Uterine smooth muscle cell (primary cell): ENCODE results near the gene CDK9. TPM values are rescaled to one million over a fixed set of nuclear protein-coding genes. Genes with fewer than 3 reads are reported as not detected.

ENCODE experiments used
- total RNA-seq: library from RNA; depleted of rRNA; stranded (reverse); fragments of >200 nt; gene quantifications from 2 replicates; pipeline ENCODE4 v1.2.3, GENCODE V29; 2014

The CDK9 gene
- total RNA-seq, result 44.3 and 46.0 TPM in 2 replicates

DNA sequence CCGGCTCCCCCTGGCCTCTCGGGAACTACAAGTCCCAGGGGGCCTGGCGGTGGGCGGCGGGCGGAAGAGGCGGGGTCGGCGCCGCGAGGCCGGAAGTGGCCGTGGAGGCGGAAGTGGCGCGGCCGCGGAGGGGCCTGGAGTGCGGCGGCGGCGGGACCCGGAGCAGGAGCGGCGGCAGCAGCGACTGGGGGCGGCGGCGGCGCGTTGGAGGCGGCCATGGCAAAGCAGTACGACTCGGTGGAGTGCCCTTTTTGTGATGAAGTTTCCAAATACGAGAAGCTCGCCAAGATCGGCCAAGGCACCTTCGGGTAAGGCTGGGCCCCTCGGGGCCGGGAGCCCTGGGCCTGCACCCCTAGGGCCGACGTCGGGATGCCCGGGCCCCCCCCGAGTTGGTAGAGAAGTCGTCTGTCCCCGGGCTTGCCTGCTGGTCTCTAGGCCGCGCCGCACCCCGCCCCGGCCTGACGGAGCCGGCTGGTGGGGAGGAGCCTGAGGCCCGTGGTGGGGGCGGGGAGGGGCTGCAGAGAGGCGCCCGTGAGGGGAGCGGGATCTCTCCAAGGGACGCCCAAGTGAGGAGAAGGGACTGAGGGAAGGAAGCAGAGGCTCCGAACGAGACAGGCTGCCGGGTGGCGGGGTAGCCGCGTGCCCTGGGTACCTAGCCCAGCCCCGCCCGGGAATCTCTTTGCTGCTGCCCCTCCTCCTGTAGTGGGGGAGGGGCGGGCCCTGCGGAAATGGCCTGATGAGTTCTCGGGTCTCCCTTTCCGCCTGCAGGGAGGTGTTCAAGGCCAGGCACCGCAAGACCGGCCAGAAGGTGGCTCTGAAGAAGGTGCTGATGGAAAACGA, at the start of gene CDK9:
TSS of gene CDK9 (plus strand) at position 102 of the 840 bp plus-strand sequence. CDS start at position 217, 115 bp downstream.

DNA sequence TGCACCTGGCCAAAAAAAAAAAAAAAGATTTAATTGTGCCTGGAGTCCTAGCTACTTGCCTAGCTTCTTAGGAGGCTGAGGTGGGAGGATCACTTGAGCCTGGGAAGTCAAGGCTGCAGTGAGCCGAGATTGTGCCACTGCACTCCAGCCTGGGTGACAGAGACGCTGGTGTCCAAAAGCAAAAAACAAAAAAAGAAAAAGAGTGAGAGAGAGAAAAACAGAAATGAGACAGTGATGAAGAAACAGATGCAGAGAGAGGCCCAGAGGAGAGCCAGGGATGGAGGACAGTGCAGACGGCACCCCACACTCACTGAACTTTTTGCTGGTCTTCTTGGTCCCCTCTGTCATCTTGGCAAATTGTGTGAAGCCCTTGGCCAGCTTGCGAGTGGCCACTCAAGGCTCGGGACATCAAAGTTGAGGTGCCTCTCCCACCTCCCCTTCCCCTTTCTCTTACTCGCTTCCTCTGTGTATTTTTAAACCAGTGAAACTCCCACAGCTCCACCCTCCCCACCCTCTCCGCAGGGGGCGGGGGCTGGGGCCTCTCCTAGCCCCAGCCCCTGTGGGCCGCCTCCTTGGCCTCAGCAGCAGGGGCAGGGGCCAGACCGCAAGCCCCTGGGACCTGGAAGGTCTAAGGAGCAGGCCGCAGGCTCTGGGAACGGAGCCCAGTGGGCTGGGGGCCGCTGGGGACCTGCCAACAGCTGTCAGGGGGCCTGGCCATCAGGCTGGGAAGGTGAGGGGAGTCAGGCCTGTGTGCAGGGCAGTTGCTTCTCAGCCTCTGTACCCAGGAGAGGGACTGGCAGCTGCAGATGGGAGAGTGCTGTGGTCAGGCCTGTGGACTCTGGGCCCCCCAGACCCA, 7.3 kb upstream of the CDK9 start, which contains the start of gene SH2D3C:
TSS of gene SH2D3C (minus strand) at position 387 of the 856 bp plus-strand sequence. CDS start at position 348, 39 bp downstream.

DNA sequence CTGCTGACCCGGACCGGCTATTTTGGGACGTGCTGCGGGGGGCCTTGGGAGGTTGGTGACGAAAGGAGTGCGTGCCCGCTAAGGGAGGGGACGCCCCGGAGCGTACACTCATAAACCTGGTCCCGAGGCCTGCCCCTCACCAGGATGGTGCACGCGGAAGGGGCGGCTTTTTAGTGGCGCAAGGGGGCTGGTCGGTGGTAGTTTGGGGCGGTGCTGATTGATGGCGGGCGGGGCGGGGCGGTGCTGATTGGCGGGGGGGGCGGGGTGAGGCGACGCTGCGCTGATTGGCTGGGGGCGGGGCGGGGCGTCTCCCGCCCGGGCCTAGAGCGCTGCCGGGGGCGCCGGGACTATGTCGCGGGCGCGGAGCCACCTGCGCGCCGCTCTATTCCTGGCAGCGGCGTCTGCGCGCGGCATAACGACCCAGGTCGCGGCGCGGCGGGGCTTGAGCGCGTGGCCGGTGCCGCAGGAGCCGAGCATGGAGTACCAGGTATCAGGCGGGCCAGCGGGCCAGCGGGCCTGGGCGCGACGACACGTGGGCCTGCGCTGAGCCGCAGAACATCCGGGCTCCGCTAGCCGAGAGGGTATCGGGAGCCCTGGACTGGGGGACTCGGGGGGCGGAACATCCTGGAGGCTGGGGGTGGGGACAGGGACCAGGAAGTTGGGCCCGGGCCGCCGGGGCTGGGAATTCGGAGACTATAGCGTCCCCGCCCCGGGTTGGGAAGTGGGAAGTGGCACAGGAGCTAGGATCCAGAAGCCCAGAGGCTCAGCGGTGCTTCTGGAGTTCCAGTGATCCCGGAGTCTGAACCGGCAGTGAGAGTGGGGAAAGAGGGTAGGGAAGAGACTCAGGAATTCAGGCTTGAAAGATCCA, 17.0 kb downstream of the CDK9 start, which contains the start of gene FPGS:
TSS of gene FPGS (plus strand) at position 307 of the 868 bp plus-strand sequence. CDS start at position 350, 43 bp downstream.

Other genes with a start within 250 kb of the CDK9 start
- 58.5 and 64.5 TPM in 2 replicates for gene STXBP1, start 173.8 kb upstream of the CDK9 start, total RNA-seq
- gene CFAP157, start 79.0 kb upstream of the CDK9 start, total RNA-seq, result under 0.01 TPM in 1 of 2 replicates, not detected in the other
- 19.7 and 21.7 TPM in 2 replicates for gene PTRH1, start 70.4 kb upstream of the CDK9 start, total RNA-seq
- 0.11 TPM in 1 of 2 replicates, not detected in the other for gene TTC16, start 70.0 kb upstream of the CDK9 start, total RNA-seq
- gene TOR2A, start 50.7 kb upstream of the CDK9 start, total RNA-seq, result 2.6 and 2.7 TPM in 2 replicates
- 0.11 and 0.25 TPM in 2 replicates for gene SH2D3C, start 7.4 kb upstream of the CDK9 start, total RNA-seq
- 62.2 and 69.2 TPM in 2 replicates for gene FPGS, start 16.8 kb downstream of the CDK9 start, total RNA-seq
- gene ENG, start 68.6 kb downstream of the CDK9 start, total RNA-seq, result 5.8 and 7.1 TPM in 2 replicates
- 15.1 and 15.2 TPM in 2 replicates for gene AK1, start 91.6 kb downstream of the CDK9 start, total RNA-seq
- 26.1 and 29.6 TPM in 2 replicates for gene ST6GALNAC6, start 113.6 kb downstream of the CDK9 start, total RNA-seq
- gene ST6GALNAC4, start 131.0 kb downstream of the CDK9 start, total RNA-seq, result 19.5 and 21.9 TPM in 2 replicates
- 1.2 and 3.1 TPM in 2 replicates for gene PIP5KL1, start 144.7 kb downstream of the CDK9 start, total RNA-seq
- 13.0 and 14.3 TPM in 2 replicates for gene DPM2, start 151.8 kb downstream of the CDK9 start, total RNA-seq
- gene EEIG1, start 195.0 kb downstream of the CDK9 start, total RNA-seq, result 10.2 and 15.0 TPM in 2 replicates